ENCODE results near the gene INSRR.

INSRR gene

GRCh38 chr1:156858959-156859522, at the start of gene INSRR:
INSRR (minus strand) TSS chr1:156859117; CDS start chr1:156858621, 496 bp downstream.
- no peak for FAIRE-seq

DNA sequence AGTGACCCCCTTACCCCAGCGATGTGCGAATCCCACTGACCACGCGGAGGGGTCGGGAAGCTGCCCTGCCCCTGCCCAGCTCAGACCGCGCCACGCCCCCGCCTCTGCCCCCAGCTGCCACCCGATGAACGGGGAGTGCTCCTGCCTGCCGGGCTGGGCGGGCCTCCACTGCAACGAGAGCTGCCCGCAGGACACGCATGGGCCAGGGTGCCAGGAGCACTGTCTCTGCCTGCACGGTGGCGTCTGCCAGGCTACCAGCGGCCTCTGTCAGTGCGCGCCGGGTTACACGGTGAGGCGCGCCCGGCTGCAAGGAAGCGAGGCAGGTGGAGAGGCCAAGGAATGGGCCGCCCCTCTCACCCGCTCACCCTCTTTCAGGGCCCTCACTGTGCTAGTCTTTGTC, 49.6 kb upstream of the INSRR start:
- no peak for FAIRE-seq

DNA sequence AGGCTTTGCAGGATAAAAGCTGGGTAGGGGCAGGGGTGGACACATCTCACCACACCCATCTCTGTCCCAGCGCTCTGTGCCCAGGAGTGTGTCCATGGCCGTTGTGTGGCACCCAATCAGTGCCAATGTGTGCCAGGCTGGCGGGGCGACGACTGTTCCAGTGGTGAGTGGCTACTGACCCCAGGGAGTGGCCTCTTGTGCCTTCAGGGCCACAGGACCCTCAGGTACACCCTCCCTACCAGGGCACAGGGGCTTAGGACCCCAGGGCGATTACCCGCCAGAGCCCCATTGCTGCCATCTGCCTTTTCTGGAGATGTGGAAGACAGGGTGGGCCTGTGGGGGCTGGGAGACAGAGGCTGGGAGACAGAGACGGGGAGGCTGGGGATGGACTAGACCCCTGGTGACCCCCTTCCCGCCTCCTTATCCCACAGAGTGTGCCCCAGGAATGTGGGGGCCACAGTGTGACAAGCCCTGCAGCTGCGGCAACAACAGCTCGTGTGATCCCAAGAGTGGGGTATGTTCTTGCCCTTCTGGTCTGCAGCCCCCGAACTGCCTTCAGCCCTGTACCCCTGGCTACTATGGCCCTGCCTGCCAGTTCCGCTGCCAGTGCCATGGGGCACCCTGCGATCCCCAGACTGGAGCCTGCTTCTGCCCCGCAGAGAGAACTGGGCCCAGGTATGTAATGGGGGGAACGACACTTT, 47.4 kb upstream of the INSRR start:
- no peak for FAIRE-seq

DNA sequence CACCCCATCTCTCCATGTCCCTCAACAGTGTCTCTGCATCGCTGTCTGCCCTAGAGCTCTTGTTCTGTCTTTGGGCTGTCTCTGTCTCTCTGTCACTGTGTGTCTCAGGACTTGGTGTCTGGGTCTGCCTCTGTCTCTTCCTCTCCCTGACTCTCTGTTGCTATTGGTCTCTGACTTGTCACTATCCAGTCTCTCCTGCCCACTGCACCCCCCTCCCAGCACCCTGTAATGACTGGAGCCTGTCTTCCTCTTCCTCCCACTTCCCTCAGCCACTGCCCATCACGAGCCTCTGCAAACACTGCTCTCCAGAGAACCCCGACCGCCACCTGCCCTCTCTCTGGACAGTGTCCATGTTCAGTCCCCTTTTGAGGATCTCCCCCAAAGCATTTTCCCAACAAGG, 46.7 kb upstream of the INSRR start:
- FAIRE-seq = no peak

DNA sequence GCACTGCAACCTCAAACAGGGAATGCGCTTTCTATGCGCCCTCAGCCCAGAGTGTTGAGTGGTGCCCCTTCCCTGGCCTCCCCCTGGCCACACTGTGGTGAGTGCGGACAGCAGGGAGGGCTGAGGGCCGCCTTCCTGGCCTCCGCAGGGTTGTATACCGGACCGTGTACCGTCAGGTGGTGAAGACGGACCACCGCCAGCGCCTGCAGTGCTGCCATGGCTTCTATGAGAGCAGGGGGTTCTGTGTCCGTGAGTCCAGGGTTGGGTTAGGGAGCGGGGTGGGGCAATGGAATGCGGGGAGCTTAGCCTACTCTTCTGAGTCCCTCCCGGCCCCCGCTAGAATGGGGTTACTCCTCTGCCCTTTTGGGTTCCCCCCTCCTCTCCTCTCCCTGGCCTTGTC, 46.3 kb upstream of the INSRR start:
- no peak for FAIRE-seq

- no peak for FAIRE-seq
These were observed 45.5 kb upstream of the INSRR start for GRCh38 chr1:156904187-156904959.

DNA sequence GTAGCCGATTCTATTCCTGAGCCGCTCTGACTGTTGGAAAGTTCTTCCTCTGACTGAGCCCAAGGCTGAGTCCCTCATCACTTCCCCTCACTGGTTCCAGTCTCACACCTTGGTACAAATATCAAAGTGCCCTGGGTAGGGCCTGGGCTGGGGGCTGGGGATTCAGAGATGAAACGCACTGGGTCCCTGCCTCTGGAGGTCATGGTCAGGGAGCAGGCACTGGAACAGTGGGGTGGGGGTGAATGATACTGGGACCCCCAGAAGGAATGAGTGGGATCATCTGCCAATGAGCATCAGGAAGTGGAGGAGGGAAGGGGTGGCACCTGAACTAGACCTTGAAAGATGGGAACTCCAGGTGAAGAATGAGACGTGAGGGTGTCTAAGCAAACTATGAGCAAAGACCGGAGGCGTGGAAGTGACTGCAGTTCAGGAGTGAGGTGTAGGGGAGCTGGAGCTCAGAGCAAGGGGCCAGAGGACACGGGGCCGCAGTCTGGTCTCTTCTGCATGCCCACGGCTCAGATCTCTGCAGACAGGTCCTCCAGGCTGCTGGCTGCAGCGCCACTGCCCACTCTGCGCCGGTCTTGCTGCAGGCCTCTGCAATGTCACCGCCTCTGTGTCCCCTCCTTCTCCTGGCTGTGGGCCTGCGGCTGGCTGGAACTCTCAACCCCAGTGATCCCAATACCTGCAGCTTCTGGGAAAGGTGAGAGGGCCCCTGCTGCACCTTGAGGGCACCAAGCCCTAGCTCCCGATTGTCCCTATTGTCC, 44.6 kb upstream of the INSRR start:
- no peak for FAIRE-seq

- FAIRE-seq = no peak
These were observed 43.3 kb upstream of the INSRR start for GRCh38 chr1:156901966-156902915.

DNA sequence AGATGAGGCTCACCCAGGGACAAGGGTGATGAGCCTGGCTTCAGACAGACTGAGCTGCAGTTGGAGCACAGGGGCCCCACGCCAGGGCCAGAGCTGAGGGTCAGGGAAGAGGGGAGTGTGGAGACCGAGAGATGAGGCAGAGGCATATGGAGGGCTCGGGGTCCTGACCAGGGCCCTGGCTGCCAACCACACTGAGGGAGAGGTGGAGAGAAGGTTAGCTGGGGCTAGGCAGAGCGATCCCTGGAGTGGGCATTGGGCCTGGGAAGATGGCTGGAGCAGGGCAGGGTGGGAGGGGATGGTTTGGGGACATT, 42.6 kb upstream of the INSRR start:
- no peak for FAIRE-seq

DNA sequence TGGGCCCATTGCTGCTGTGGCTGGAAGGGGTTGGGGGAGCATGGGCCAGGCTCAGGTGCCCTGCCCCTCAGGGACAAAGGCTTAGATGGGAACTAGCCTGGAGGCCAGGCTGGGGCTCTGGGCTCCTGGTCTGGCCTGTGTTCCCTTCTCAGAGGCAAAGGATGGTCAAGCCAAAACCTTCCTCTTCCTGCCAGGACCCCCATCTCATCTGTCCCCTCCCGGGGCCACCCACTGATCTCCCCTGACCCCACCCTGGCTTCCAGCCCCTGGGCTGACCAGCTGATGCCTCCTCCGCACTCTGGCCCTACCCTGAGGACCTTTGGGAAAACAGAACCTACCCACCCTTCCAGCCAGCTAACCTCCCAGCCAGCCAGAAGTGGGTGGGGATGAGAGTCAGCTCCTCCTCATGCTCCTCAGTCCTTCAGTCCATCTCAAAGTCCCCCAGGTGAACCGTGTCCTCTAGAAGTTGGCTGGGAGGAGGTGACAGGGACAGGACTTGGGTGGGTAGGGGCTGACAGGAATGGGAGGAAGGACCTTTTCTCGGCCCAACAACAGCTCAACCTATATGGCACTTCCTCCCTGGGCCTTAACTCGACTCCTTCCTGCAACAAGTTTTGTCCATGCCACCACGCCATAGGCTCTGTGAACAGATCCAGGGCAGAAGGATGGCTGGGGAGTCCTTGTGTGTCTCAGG, 42.1 kb upstream of the INSRR start:
- FAIRE-seq = no peak

DNA sequence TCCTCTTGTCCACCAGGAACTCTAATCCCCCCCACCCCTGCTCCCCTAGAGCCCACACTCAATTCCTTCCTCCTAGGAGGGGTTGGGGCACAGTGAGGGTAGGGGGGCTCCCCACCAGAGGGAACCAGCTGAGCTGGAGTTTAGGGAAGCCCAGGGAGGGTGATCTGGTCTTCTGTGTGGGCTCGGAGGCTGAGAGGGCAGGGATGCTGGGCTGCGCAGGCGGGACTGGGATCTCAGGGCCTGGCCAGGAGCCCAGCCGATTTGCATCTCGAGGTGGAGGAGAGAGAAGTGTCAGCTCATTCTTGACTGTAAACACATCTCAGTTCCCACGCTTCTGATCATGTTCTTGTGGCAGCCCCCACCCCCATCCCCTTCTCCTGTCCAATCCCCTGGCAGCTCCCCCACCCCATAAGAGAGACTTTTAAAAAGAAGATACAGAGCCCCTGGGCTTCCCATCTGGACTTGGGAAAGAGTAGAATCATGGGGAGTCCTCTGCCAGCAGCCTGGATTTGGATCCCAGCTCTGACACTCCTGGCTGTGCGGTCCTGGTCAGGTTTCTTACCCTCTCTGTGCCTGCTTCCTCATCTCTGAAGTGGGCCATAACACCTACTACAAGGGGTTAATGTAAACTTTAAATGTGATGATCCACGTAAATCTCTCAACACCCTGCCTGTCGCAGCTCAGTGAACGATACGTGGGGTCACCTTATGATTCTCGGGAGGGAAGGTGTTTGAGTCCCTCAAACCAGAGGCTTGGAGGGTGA, 41.2 kb upstream of the INSRR start:
- no peak for FAIRE-seq

- FAIRE-seq = no peak
These were observed 40.2 kb upstream of the INSRR start for GRCh38 chr1:156898971-156899664.

GRCh38 chr1:156898161-156898566, 39.2 kb upstream of the INSRR start:
- no peak for FAIRE-seq

- FAIRE-seq = no peak
These were observed 38.3 kb upstream of the INSRR start for GRCh38 chr1:156897078-156897825.

- FAIRE-seq = peak; percentile 94
These were observed 37.6 kb upstream of the INSRR start for GRCh38 chr1:156896490-156897033.

DNA sequence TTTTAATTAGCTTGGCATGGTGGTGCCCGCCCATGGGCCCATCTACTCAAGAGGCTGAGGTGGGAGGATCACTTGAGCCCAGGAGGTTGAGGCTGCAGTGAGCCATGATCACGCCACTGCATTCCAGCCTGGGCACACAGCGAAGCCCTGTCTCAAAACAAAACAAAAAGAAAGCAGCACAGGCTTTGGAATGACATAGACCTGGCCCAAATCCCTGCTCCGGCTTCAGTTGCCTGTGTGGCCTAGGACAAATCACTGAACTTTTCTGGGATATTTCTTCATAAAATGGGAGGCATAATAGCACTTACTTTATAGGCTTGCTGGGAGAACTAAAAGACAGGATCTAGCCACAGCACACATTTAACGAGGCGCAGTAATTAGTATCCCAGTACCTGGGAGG, 37.0 kb upstream of the INSRR start:
- FAIRE-seq = peak; percentile 67

GRCh38 chr1:156895455-156895812, 36.5 kb upstream of the INSRR start:
- peak; percentile 89 for FAIRE-seq

DNA sequence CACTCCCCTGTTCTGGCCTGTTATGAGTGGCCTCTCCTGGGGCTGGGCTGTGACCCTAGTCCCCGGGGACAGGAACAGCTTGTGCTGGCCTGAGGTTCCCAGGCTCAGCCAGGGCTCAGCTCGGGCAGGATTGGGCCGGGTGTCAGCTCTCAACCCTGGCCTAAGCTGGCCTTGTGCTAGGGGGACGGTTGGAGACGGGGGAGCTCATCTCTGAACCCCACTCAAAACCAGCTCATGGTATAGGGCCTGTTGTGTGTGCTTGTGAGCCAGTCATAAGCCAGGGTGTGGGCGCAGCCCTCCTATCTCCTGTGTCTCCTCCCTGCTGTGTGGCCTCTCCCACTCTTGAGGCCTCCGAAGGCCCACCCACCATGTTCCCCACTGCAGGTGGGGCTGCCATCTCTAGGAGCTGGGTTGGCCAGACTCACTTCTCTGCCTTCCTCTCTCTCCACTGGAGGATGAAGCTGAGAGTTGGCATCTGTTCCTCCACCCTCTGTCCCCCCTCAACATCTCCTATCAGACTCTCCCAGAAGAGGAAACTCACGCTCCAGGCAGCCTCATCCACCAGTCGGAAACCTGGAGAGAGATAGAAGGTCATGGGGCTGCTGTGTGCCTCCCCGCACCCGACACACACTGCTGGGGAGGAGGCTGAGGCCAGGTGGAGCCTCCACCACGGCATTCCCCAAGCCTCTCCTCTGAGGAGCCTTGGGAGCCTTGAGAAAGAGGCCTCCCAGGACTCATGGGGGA, 36.0 kb upstream of the INSRR start:
- FAIRE-seq = no peak

- FAIRE-seq = no peak
These were observed 35.1 kb upstream of the INSRR start for GRCh38 chr1:156894001-156894400.
